Gastroesophageal sphincter (tissue), 3 donors: Measurements from ENCODE around the gene RAD51B.

ENCODE experiments used
- EP300 ChIP-seq: sonication (generic); formaldehyde crosslinking; IDR thresholded peaks from one replicate; pipeline ENCODE4 v1.6.1; 2017; ENCODE audit warnings: antibody characterized with exemption, mild to moderate bottlenecking
- POLR2A ChIP-seq, 2 donors: fragments of 450-650 bp; IDR thresholded peaks; one replicate each; pipeline ENCODE4 v1.6.1; 2017; ENCODE audit warnings: antibody characterized with exemption in 2 of 2, mild to moderate bottlenecking in 2 of 2, moderate library complexity in 1 of 2
- POLR2AphosphoS5 ChIP-seq: sonication (generic); formaldehyde crosslinking; IDR thresholded peaks from one replicate; pipeline ENCODE4 v1.6.1; 2017; ENCODE audit warnings: antibody characterized with exemption
- TF ChIP-seq, protein P1 (sequence below), 4 experiments: fragments of 200-600 bp in 2 of 4; fragments of 450-650 bp in 2 of 4; sonication (generic) in 1 of 4; IDR thresholded peaks; one replicate each; pipeline ENCODE4 v1.5.1; 2017 to 2019; ENCODE audit warnings: antibody characterized with exemption in 4 of 4, mild to moderate bottlenecking in 2 of 4, moderate library complexity in 2 of 4

DNA sequence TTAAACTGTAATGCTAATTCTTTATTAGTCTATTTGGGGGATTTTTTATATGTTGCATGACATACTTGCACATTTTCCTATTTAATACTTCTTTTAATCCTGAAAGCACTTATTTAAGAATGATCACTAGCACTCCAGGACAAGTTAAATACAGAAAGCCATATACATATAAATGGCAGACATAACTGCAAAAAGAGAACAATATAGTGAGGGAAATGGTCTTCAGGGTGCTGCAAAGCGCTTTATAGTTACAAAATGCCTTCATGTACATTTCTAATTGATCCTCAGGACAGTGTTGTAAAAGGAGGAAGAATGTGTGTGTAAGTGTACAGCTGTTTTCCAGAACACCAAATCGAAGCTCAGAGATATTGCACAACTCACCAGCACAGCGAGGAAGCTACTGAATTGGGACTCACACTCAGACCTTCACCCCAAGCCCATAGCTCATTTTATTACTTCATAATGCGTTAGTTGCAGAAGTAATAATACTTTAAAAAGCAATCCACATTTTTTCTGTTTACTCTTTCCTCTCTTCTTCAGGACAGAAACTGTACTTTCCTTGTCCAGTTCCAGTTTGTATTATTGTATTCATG lies 428.2 kb downstream of the RAD51B start:
- TF ChIP-seq, protein P1, sequence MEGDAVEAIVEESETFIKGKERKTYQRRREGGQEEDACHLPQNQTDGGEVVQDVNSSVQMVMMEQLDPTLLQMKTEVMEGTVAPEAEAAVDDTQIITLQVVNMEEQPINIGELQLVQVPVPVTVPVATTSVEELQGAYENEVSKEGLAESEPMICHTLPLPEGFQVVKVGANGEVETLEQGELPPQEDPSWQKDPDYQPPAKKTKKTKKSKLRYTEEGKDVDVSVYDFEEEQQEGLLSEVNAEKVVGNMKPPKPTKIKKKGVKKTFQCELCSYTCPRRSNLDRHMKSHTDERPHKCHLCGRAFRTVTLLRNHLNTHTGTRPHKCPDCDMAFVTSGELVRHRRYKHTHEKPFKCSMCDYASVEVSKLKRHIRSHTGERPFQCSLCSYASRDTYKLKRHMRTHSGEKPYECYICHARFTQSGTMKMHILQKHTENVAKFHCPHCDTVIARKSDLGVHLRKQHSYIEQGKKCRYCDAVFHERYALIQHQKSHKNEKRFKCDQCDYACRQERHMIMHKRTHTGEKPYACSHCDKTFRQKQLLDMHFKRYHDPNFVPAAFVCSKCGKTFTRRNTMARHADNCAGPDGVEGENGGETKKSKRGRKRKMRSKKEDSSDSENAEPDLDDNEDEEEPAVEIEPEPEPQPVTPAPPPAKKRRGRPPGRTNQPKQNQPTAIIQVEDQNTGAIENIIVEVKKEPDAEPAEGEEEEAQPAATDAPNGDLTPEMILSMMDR (IDR thresholded peaks at IDR 0.05): no peak
- TF ChIP-seq POLR2AphosphoS5 (peak; percentile 61), POLR2A (IDR thresholded peaks at IDR 0.05) (no peak), EP300 (no peak)
